NCI-H2171 treated with DMSO at 0.1 percent for 48 hours (cell line): ENCODE measurements around the gene EBF4.
A peak's percentile ranks its signal among the peaks of the same experiment; 100 is the strongest.
"Not testable (repeated sequence)": the region's sequence is repeated elsewhere in the genome, so short reads cannot be mapped to it uniquely, and the experiment has no call there.

Experiments used
- DNase-seq: peaks from one replicate; lab custom pipeline; 2025; lab: John Stamatoyannopoulos, UW

EBF4 gene

GRCh38 chr20:2672446-2672845, 20.1 kb upstream of the EBF4 start:
- no peak for DNase-seq

- DNase-seq = no peak
Observed at GRCh38 chr20:2673453-2673852, 19.1 kb upstream of the EBF4 start.

- no peak for DNase-seq
Observed at GRCh38 chr20:2680046-2680445, 12.5 kb upstream of the EBF4 start.

GRCh38 chr20:2682040-2682439, 10.5 kb upstream of the EBF4 start:
- not testable (repeated sequence) for DNase-seq

- DNase-seq = not testable (repeated sequence)
Observed at GRCh38 chr20:2684817-2685216, 7.8 kb upstream of the EBF4 start.

GRCh38 chr20:2687514-2687913, 5.1 kb upstream of the EBF4 start:
- DNase-seq = no peak

GRCh38 chr20:2688041-2688591, 4.5 kb upstream of the EBF4 start:
- no peak for DNase-seq

GRCh38 chr20:2690213-2690612, 2.4 kb upstream of the EBF4 start:
- no peak for DNase-seq

GRCh38 chr20:2690718-2691117, 1.9 kb upstream of the EBF4 start:
- no peak for DNase-seq

GRCh38 chr20:2691127-2691526, 1.5 kb upstream of the EBF4 start:
- DNase-seq = no peak

- no peak for DNase-seq
Observed at GRCh38 chr20:2691663-2692035, 931 bp upstream of the EBF4 start.

- no peak for DNase-seq
Observed at GRCh38 chr20:2692886-2693285, 306 bp downstream of the EBF4 start.

- DNase-seq = peak; percentile 51
Observed at GRCh38 chr20:2693286-2694007, 867 bp downstream of the EBF4 start.

GRCh38 chr20:2694008-2694471, 1.5 kb downstream of the EBF4 start:
- DNase-seq = no peak

GRCh38 chr20:2694519-2694918, 1.9 kb downstream of the EBF4 start:
- no peak for DNase-seq

GRCh38 chr20:2695206-2695983, 2.8 kb downstream of the EBF4 start:
- no peak for DNase-seq

GRCh38 chr20:2695984-2696525, 3.5 kb downstream of the EBF4 start:
- not testable (repeated sequence) for DNase-seq

GRCh38 chr20:2696646-2697045, 4.1 kb downstream of the EBF4 start:
- no peak for DNase-seq

GRCh38 chr20:2697768-2698167, 5.2 kb downstream of the EBF4 start:
- DNase-seq = no peak

- DNase-seq = no peak
Observed at GRCh38 chr20:2698186-2698817, 5.7 kb downstream of the EBF4 start.

- DNase-seq = no peak
Observed at GRCh38 chr20:2698912-2699311, 6.3 kb downstream of the EBF4 start.

GRCh38 chr20:2699775-2700413, 7.3 kb downstream of the EBF4 start:
- DNase-seq = no peak
